Uterus (tissue), 4 donors: Measurements from ENCODE around the gene TEX264. TPM values are rescaled to one million over a fixed set of nuclear protein-coding genes. Genes with fewer than 3 reads are reported as not detected.
"Not testable (repeated sequence)": the region's sequence is repeated elsewhere in the genome, so short reads cannot be mapped to it uniquely, and the experiment has no call there.

Experiments
- DNase-seq, 2 donors: peaks; one replicate each; pipeline ENCODE4 v3.0.0-alpha.2; 2019 to 2020
- H3K27ac ChIP-seq, 2 donors: fragments of 200-600 bp; sonication (generic); 1 replicate in 1 of 2; 2 replicates in 1 of 2; pipeline ENCODE4 v1.5.1; 2016 to 2018
- H3K27me3 ChIP-seq, 2 donors: fragments of 200-600 bp; sonication (generic); one replicate each; pipeline ENCODE4 v1.5.1; 2018 to 2019; ENCODE audit warnings: control low read depth in 1 of 2
- H3K36me3 ChIP-seq, 2 donors: fragments of 200-600 bp; sonication (generic); one replicate each; pipeline ENCODE4 v1.5.1; 2019; ENCODE audit warnings: control low read depth in 1 of 2
- H3K4me1 ChIP-seq, 2 donors: fragments of 200-600 bp; sonication (generic); one replicate each; pipeline ENCODE4 v1.5.1; 2018 to 2019; ENCODE audit warnings: control low read depth in 1 of 2
- H3K4me3 ChIP-seq, 2 donors: fragments of 200-600 bp; sonication (generic); 1 replicate in 1 of 2; 2 replicates in 1 of 2; pipeline ENCODE4 v1.5.1; 2018 to 2019; ENCODE audit warnings: mild to moderate bottlenecking in 1 of 2
- H3K9me3 ChIP-seq, 2 donors: fragments of 200-600 bp; sonication (generic); one replicate each; pipeline ENCODE4 v1.5.1; 2019; ENCODE audit warnings: control low read depth in 1 of 2
- POLR2A ChIP-seq, 2 donors: fragments of 450-650 bp; IDR thresholded peaks; one replicate each; pipeline ENCODE4 v1.6.1; 2016; ENCODE audit warnings: antibody characterized with exemption in 2 of 2, mild to moderate bottlenecking in 1 of 2, moderate library complexity in 1 of 2
- intact Hi-C: fragments of 100-400 bp; cut with DNase I; formaldehyde crosslinking; loops from one replicate; pipeline ENCODE4 v1.15.1; 2023; ENCODE audit warnings: low total_unique reads
- total RNA-seq, 4 donors: library from RNA; depleted of rRNA in 3 of 4; stranded (reverse); fragments of >200 nt in 3 of 4; gene quantifications; one replicate each; pipeline versions ENCODE4 v1.1.0 to v1.2.4, GENCODE V29; 2014 to 2023
- TF ChIP-seq, protein P1 (sequence below), 4 experiments: fragments of 200-600 bp in 2 of 4; fragments of 450-650 bp in 2 of 4; sonication (generic) in 2 of 4; IDR thresholded peaks; one replicate each; pipeline ENCODE4 v1.5.1; 2016 to 2019; ENCODE audit warnings: antibody characterized with exemption in 4 of 4, mild to moderate bottlenecking in 2 of 4, moderate library complexity in 1 of 4
- donor health status: DM: yes; HTN: yes; CAD: no.

TEX264 gene
- total RNA-seq, 4 donors from 2014 or later: 35.3 to 74.8 (median 48.8) TPM

DNA sequence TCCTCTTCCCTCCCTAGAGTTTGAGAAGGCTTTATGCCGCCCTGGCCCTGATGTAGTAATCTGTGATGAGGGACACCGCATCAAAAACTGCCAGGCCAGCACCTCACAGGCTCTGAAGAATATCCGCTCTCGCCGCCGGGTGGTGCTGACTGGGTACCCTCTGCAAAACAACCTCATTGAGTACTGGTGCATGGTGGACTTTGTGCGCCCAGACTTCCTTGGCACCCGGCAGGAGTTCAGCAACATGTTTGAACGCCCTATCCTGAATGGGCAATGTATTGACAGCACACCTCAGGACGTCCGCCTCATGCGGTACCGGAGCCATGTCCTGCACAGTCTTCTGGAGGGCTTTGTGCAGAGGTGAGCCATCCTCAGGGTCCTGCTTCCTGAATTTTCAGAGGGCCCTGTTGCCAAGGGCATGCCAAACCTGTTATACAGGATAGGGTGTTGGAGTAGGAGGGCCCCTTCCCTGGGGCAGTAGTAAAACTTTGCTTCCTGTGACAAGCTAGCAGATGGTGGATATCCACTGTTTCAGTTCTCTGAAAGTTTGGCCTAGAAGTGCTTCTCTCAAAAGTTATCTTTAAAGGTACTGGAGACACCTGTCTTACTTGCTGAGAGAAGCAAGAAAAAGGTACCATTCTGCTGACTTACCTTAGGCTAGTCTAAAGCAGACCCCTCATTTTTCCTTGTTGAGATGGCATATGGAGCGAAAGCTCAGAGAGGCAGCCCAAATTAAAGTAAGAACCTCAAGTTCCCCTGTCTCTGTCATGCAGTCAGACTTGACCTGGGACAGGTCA is 33.7 kb upstream of the TEX264 start:
- intact Hi-C loops: no loop called here
- H3K4me3 ChIP-seq: no peak overlapping the region
- no peak overlapping the region for H3K27ac ChIP-seq
- no peaks in the 10 kb centered on the region for H3K4me1 ChIP-seq
- TF ChIP-seq, protein P1, sequence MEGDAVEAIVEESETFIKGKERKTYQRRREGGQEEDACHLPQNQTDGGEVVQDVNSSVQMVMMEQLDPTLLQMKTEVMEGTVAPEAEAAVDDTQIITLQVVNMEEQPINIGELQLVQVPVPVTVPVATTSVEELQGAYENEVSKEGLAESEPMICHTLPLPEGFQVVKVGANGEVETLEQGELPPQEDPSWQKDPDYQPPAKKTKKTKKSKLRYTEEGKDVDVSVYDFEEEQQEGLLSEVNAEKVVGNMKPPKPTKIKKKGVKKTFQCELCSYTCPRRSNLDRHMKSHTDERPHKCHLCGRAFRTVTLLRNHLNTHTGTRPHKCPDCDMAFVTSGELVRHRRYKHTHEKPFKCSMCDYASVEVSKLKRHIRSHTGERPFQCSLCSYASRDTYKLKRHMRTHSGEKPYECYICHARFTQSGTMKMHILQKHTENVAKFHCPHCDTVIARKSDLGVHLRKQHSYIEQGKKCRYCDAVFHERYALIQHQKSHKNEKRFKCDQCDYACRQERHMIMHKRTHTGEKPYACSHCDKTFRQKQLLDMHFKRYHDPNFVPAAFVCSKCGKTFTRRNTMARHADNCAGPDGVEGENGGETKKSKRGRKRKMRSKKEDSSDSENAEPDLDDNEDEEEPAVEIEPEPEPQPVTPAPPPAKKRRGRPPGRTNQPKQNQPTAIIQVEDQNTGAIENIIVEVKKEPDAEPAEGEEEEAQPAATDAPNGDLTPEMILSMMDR (IDR thresholded peaks at IDR 0.05): no peak
- no peak for TF ChIP-seq POLR2A (IDR thresholded peaks at IDR 0.05)
- no peaks in the 10 kb centered on the region for H3K27me3 ChIP-seq
- peaks cover 0 to 3% of the 10 kb centered on the region in 2 donors for H3K36me3 ChIP-seq
- no peaks in the 10 kb centered on the region for H3K9me3 ChIP-seq
- DNase-seq: no peak

DNA sequence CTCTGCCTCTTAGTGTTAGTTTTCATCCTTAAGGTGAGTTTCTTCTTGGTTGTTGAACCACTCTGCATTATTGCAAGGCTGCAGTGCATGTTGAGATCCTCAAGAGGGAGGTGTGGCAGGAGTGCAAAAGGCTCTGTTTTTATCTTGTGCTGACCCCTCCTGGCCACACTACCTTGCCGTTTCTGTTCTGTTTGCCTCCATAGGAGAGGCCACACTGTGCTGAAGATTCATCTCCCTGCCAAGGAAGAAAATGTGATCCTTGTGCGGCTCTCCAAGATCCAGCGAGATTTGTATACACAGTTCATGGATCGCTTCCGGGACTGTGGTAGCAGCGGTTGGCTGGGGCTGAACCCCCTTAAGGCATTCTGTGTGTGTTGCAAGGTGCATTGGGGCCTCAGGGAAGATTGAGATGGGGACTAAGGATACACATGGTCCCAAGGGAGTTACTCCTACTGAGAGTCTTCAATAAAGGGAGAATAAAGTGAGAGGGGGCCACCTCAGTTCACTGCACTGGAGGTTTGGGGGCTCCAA is 33.0 kb upstream of the TEX264 start:
- Histone ChIP-seq H3K36me3 (peaks cover 0 to 3% of the 10 kb centered on the region in 2 donors), H3K4me3 (no peak overlapping the region), H3K9me3 (no peaks in the 10 kb centered on the region), H3K4me1 (no peaks in the 10 kb centered on the region), H3K27ac (no peak overlapping the region), H3K27me3 (no peaks in the 10 kb centered on the region)
- no peak for TF ChIP-seq POLR2A (IDR thresholded peaks at IDR 0.05)
- TF ChIP-seq, protein P1 (IDR thresholded peaks at IDR 0.05): peak in 3 of 4 experiments; percentile 24 to 39 (median 30)
- no peak for DNase-seq
- intact Hi-C loops: no loop called here

DNA sequence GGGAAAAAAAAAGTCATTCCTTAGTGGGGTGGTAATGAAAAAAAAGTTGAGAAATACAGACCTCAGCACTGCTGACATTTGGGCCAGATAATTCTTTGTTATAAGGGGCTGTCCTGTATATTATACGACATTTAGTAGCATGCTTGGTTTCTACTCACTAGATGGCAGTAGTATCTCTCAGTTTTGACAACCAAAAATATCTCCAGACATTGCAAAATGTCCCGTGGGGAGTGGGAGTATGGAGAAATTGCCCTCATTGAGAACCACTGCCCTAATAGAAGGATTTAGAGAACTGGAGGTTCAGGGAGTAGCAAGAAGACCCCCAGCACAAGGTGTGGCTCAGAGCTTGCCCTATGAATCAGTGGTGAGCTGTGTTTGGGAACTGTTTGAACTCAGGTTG is 28.6 kb upstream of the TEX264 start:
- TF ChIP-seq POLR2A (IDR thresholded peaks at IDR 0.05): no peak
- TF ChIP-seq, protein P1 (IDR thresholded peaks at IDR 0.05): no peak
- DNase-seq: no peak
- Histone ChIP-seq H3K36me3 (peaks cover 0 to 3% of the 10 kb centered on the region in 2 donors), H3K27me3 (no peaks in the 10 kb centered on the region), H3K9me3 (no peaks in the 10 kb centered on the region), H3K27ac (no peak overlapping the region), H3K4me1 (no peaks in the 10 kb centered on the region), H3K4me3 (no peak overlapping the region)
- intact Hi-C loops: no loop called here

DNA sequence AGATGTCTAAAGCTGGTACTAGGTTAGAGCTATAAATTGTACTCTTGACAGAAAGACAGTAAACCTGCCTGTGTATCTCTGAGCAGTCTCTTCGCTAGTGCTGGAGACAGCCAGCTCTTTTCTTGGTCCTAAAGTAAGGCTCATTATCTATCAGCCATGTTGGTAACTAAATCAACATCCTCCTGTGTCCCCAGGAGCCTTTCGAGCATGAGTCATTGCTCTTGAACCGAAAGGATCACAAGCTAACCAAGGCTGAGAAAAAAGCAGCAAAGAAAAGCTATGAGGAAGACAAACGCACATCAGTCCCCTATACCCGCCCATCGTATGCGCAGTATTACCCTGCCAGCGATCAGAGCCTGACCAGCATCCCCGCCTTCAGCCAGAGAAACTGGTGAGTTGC is 25.0 kb upstream of the TEX264 start:
- Histone ChIP-seq H3K9me3 (no peaks in the 10 kb centered on the region), H3K4me3 (no peak overlapping the region), H3K4me1 (no peaks in the 10 kb centered on the region), H3K27ac (no peak overlapping the region), H3K36me3 (peaks cover 0 to 3% of the 10 kb centered on the region in 2 donors), H3K27me3 (no peaks in the 10 kb centered on the region)
- DNase-seq: no peak
- intact Hi-C loops: no loop called here
- TF ChIP-seq, protein P1 (IDR thresholded peaks at IDR 0.05): no peak
- no peak for TF ChIP-seq POLR2A (IDR thresholded peaks at IDR 0.05)

DNA sequence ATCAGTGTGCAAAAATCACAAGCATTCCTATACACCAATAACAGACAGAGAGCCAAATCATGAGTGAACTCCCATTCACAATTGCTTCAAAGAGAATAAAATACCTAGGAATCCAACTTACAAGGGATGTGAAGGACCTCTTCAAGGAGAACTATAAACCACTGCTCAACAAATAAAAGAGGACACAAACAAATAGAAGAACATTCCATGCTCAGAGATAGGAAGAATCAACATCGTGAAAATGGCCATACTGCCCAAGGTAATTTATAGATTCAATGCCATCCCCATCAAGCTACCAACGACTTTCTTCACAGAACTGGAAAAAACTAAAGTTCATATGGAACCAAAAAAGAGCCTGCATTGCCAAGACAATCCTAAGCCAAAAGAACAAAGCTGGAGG is 18.9 kb upstream of the TEX264 start:
- H3K4me3 ChIP-seq, intact Hi-C loops, H3K27me3 ChIP-seq, H3K4me1 ChIP-seq, H3K9me3 ChIP-seq, H3K27ac ChIP-seq, DNase-seq, H3K36me3 ChIP-seq: not testable (repeated sequence)

DNA sequence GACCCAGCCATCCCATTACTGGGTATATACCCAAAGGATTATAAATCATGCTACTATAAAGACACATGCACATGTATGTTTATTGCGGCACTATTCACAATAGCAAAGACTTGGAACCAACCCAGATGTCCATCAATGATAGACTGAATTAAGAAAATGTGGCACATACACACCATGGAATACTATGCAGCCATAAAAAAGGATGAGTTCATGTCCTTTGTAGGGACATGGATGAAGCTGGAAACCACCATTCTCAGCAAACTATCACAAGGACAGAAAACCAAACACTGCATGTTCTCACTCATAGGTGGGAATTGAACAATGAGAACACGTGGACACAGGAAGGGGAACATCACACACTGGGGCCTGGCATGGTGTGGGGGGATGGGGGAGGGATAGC is 17.6 kb upstream of the TEX264 start:
- intact Hi-C loops: not testable (repeated sequence)

More for the DNA sequence above, 17.6 kb upstream of the TEX264 start:
- H3K9me3 ChIP-seq, H3K4me1 ChIP-seq, H3K36me3 ChIP-seq, H3K27me3 ChIP-seq, H3K27ac ChIP-seq, DNase-seq, H3K4me3 ChIP-seq: not testable (repeated sequence)
